Measurements from ENCODE around the gene TLR10. TPM values are rescaled to one million over a fixed set of nuclear protein-coding genes. Genes with fewer than 3 reads are reported as not detected.

TLR10 gene
- total and polyA plus RNA-seq, 12 donors = 0.01 to 0.39 (median 0.10) TPM; not detected in 7

- Histone ChIP-seq H3K27ac (no peak overlapping the region), H3K27me3 (no peaks in the 10 kb centered on the region), H3K9me3 (no peaks in the 10 kb centered on the region), H3K36me3 (no peaks in the 10 kb centered on the region), H3K4me3 (no peak overlapping the region), H3K4me1 (peaks cover 0 to 6% (median 0%) of the 10 kb centered on the region in 9 donors)
- WGBS, 2 donors = 81 to 98% methylated on average over 4 of the region's 4 CpGs
- DNase-seq (no peak), ATAC-seq (no peak)
- intact Hi-C loops (cut with DNase I) = loop anchor here in 2 of 10 donors (10.0 kb wide), 2 partner anchors 398 to 408 kb away; no protein-coding TSS in a partner anchor
- no peak for TF ChIP-seq CTCF (IDR thresholded peaks at IDR 0.05)
Observed at GRCh38 chr4:38723114-38723513, 59.7 kb downstream of the TLR10 start.

Other genes with a start within 250 kb of the TLR10 start
- gene KLF3, start 118.8 kb downstream of the TLR10 start, total RNA-seq = 10 to 100 TPM; 14.1 to 25.1 (median 20.0) TPM
- gene KLF3, start 118.8 kb downstream of the TLR10 start, polyA plus RNA-seq = 10 to 100 TPM in 1 of 2 donors, 1 to 10 TPM in 1; 9.9 to 11.4 TPM
- gene TLR1, start 21.8 kb upstream of the TLR10 start, total RNA-seq = 10 to 100 TPM in 1 of 10 donors, 1 to 10 TPM in 8, under 1 TPM in 1; 0.93 to 14.0 (median 3.1) TPM
- under 1 TPM; 0.49 to 0.80 TPM for gene TLR1, start 21.8 kb upstream of the TLR10 start, polyA plus RNA-seq
- 1 to 10 TPM in 9 of 10 donors, under 1 TPM in 1; 0.96 to 3.7 (median 1.3) TPM for gene TLR6, start 73.8 kb upstream of the TLR10 start, total RNA-seq
- under 1 TPM; 0.14 to 0.22 TPM for gene TLR6, start 73.8 kb upstream of the TLR10 start, polyA plus RNA-seq
- 10 to 100 TPM; 11.8 to 35.5 (median 17.2) TPM for gene FAM114A1, start 84.8 kb upstream of the TLR10 start, total RNA-seq
- gene FAM114A1, start 84.8 kb upstream of the TLR10 start, polyA plus RNA-seq = 10 to 100 TPM in 1 of 2 donors, 1 to 10 TPM in 1; 8.0 to 13.8 TPM
- 1 to 10 TPM in 1 of 10 donors, under 1 TPM in 3, not detected in 6; 0.11 to 1.1 (median 0.13) TPM for gene TMEM156, start 249.4 kb upstream of the TLR10 start, total RNA-seq
- gene TMEM156, start 249.4 kb upstream of the TLR10 start, polyA plus RNA-seq = under 1 TPM in 1 of 2 donors, not detected in 1; 0.10 TPM

Measured in heart right ventricle (tissue), 16 donors.